Trophoblast cell (in vitro differentiated cells and primary cell): ENCODE results near the gene AAGAB.

Experiments used
- DNase-seq, 2 donors: peaks; one replicate each; pipeline ENCODE4 v3.0.0-alpha.2; 2016
- H2AFZ ChIP-seq: 2 replicates; pipeline ENCODE4 v1.6.1; 2013; ENCODE audit warnings: low read length, moderate library complexity, mild to moderate bottlenecking; ENCODE audit not compliant: insufficient read depth, poor library complexity
- H2AK5ac ChIP-seq: 2 replicates; pipeline ENCODE4 v1.6.1; 2013; ENCODE audit warnings: mild to moderate bottlenecking, low read length
- H2BK120ac ChIP-seq: 2 replicates; pipeline ENCODE4 v1.6.1; 2013; ENCODE audit warnings: low read length, mild to moderate bottlenecking, moderate library complexity; ENCODE audit not compliant: insufficient read depth, poor library complexity
- H2BK12ac ChIP-seq: 2 replicates; pipeline ENCODE4 v1.6.1; 2013; ENCODE audit warnings: mild to moderate bottlenecking, low read length, moderate library complexity
- H2BK5ac ChIP-seq: 2 replicates; pipeline ENCODE4 v1.6.1; 2013; ENCODE audit warnings: low read length, low read depth, moderate library complexity, mild to moderate bottlenecking; ENCODE audit not compliant: poor library complexity
- H3K14ac ChIP-seq: 2 replicates; pipeline ENCODE4 v1.6.1; 2013; ENCODE audit warnings: mild to moderate bottlenecking, low read length
- H3K18ac ChIP-seq: 2 replicates; pipeline ENCODE4 v1.6.1; 2013; ENCODE audit warnings: mild to moderate bottlenecking, low read length
- H3K23ac ChIP-seq: 2 replicates; pipeline ENCODE4 v1.6.1; 2013; ENCODE audit warnings: low read length
- H3K27ac ChIP-seq: 2 replicates; pipeline ENCODE4 v1.5.1; 2013; ENCODE audit warnings: low read depth, mild to moderate bottlenecking, inconsistent platforms, low read length, moderate library complexity
- H3K27me3 ChIP-seq: 2 replicates; pipeline ENCODE4 v1.6.1; 2013; ENCODE audit warnings: inconsistent platforms, mild to moderate bottlenecking, low read length, moderate library complexity; ENCODE audit not compliant: insufficient read depth
- H3K36me3 ChIP-seq, 2 experiments: 1 replicate in 1 of 2; 2 replicates in 1 of 2; pipeline ENCODE4 v1.6.1; 2013; ENCODE audit warnings: low read length in 2 of 2, mild to moderate bottlenecking in 2 of 2, moderate library complexity in 1 of 2; ENCODE audit not compliant: insufficient read depth in 2 of 2, control insufficient read depth in 1 of 2
- H3K4ac ChIP-seq: 2 replicates; pipeline ENCODE4 v1.6.1; 2013; ENCODE audit warnings: low read depth, mild to moderate bottlenecking, low read length, moderate library complexity
- H3K4me1 ChIP-seq, 2 experiments: 1 replicate in 1 of 2; 2 replicates in 1 of 2; pipeline ENCODE4 v1.6.1; 2013; ENCODE audit warnings: low read length in 2 of 2, mild to moderate bottlenecking in 2 of 2, moderate library complexity in 1 of 2; ENCODE audit not compliant: insufficient read depth in 2 of 2, control insufficient read depth in 1 of 2
- H3K4me2 ChIP-seq: 2 replicates; pipeline ENCODE4 v1.6.1; 2013; ENCODE audit warnings: inconsistent platforms, mild to moderate bottlenecking, low read length, moderate library complexity
- H3K4me3 ChIP-seq: 2 replicates; pipeline ENCODE4 v1.5.1; 2013; ENCODE audit warnings: mild to moderate bottlenecking, low read depth, low read length, inconsistent platforms
- H3K79me1 ChIP-seq: one replicate; pipeline ENCODE4 v1.6.1; 2013; ENCODE audit warnings: low read length
- H3K79me2 ChIP-seq: 2 replicates; pipeline ENCODE4 v1.6.1; 2013; ENCODE audit warnings: low read length, mild to moderate bottlenecking; ENCODE audit not compliant: control insufficient read depth, insufficient read depth, poor library complexity
- H3K9ac ChIP-seq: 2 replicates; pipeline ENCODE4 v1.6.1; 2013; ENCODE audit warnings: mild to moderate bottlenecking, low read length
- H3K9me3 ChIP-seq: 2 replicates; pipeline ENCODE4 v1.6.1; 2013; ENCODE audit warnings: low read depth, mild to moderate bottlenecking, control low read depth, inconsistent platforms, low read length; ENCODE audit not compliant: insufficient read depth
- H4K12ac ChIP-seq: 2 replicates; pipeline ENCODE4 v1.6.1; 2013; ENCODE audit warnings: low read depth, mild to moderate bottlenecking, low read length, moderate library complexity
- H4K8ac ChIP-seq: 2 replicates; pipeline ENCODE4 v1.6.1; 2013; ENCODE audit warnings: low read depth, mild to moderate bottlenecking, low read length, moderate library complexity
- H4K91ac ChIP-seq: one replicate; pipeline ENCODE4 v1.6.1; 2013; ENCODE audit warnings: low read depth, mild to moderate bottlenecking, low read length, moderate library complexity
- WGBS: extraction: QIAGEN DNeasy Blood & Tissue Kit; methylation state at CpG from one replicate; pipeline ENCODE4 v1.1.7; 2013; ENCODE audit warnings: missing lambda C conversion rate; ENCODE audit not compliant: insufficient read length, insufficient coverage; ENCODE audit errors: extremely low coverage; 5-methylcytosine and 5-hydroxymethylcytosine counted together

AAGAB gene

GRCh38 chr15:67188551-67189218 lies 65.8 kb downstream of the AAGAB start:
- Histone ChIP-seq H4K91ac (no peak overlapping the region), H3K4me2 (no peak overlapping the region), H3K14ac (no peak overlapping the region), H2BK5ac (no peak overlapping the region), H4K8ac (no peak overlapping the region), H3K36me3 (peaks cover 66 to 76% of the 10 kb centered on the region in 2 experiments), H2BK12ac (no peak overlapping the region), H3K4me1 (peaks cover 2 to 4% of the 10 kb centered on the region in 2 experiments), H2AK5ac (no peak overlapping the region), H2BK120ac (no peak overlapping the region), H3K27ac (no peak overlapping the region), H3K9me3 (peaks cover 4% of the 10 kb centered on the region), H3K79me2 (no peaks in the 10 kb centered on the region), H2AFZ (no peak overlapping the region), H3K4me3 (no peak overlapping the region), H3K18ac (no peak overlapping the region), H3K27me3 (no peaks in the 10 kb centered on the region), H3K4ac (no peak overlapping the region), H4K12ac (no peak overlapping the region), H3K79me1 (peaks cover 1% of the 10 kb centered on the region), H3K23ac (no peak overlapping the region), H3K9ac (no peak overlapping the region)
- DNase-seq: no peak
- no CpG with 5 or more reads among the region's 8 CpGs for WGBS

- Histone ChIP-seq H3K4ac (no peak overlapping the region), H3K27ac (no peak overlapping the region), H3K4me2 (no peak overlapping the region), H3K23ac (no peak overlapping the region), H3K14ac (no peak overlapping the region), H2AFZ (no peak overlapping the region), H2AK5ac (no peak overlapping the region), H3K79me2 (no peaks in the 10 kb centered on the region), H2BK5ac (no peak overlapping the region), H2BK120ac (no peak overlapping the region), H4K8ac (no peak overlapping the region), H3K36me3 (peaks cover 65 to 75% of the 10 kb centered on the region in 2 experiments), H3K18ac (no peak overlapping the region), H2BK12ac (no peak overlapping the region), H4K12ac (no peak overlapping the region), H3K27me3 (no peaks in the 10 kb centered on the region), H3K4me1 (no peaks in the 10 kb centered on the region), H3K4me3 (no peak overlapping the region), H3K79me1 (no peaks in the 10 kb centered on the region), H3K9ac (no peak overlapping the region), H4K91ac (no peak overlapping the region), H3K9me3 (peaks cover 4% of the 10 kb centered on the region)
- no peak for DNase-seq
- no CpG with 5 or more reads among the region's 12 CpGs for WGBS
Measured at GRCh38 chr15:67187351-67187854, 67.1 kb downstream of the AAGAB start.

DNA sequence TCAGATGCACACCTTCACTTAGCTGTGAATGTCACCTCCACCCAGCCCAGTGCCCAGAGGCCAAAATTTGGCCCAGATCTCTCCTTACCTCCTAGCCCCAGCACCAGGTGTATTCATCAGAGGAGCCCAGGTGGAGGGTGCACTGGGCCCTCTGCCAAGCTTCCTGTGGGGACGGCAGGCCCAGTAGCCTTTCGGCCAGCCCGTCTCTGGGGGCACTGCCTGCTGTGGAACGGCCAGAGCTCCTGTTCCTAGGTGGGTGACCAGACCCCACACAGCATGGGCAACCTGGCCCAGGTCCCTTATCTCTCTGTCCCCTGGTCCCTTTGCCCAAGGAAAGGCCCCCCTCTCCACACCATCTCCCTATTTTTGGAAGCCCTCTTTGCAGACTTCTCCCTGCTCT lies 67.8 kb downstream of the AAGAB start:
- H3K27me3 ChIP-seq: no peaks in the 10 kb centered on the region
- no peak overlapping the region for H3K9ac ChIP-seq
- no peak overlapping the region for H2AFZ ChIP-seq
- H2BK120ac ChIP-seq: no peak overlapping the region
- no peak overlapping the region for H3K4me3 ChIP-seq
- H3K79me1 ChIP-seq: no peaks in the 10 kb centered on the region
- no peak overlapping the region for H4K91ac ChIP-seq
- H3K18ac ChIP-seq: no peak overlapping the region
- no peak overlapping the region for H2AK5ac ChIP-seq
- no peak overlapping the region for H3K27ac ChIP-seq
- peaks cover 63 to 74% of the 10 kb centered on the region in 2 experiments for H3K36me3 ChIP-seq
- H3K14ac ChIP-seq: no peak overlapping the region
- H2BK12ac ChIP-seq: no peak overlapping the region
- H3K4ac ChIP-seq: no peak overlapping the region
- no peak overlapping the region for H2BK5ac ChIP-seq
- no peak for DNase-seq
- no peak overlapping the region for H4K8ac ChIP-seq
- no CpG with 5 or more reads among the region's 4 CpGs for WGBS
- peaks cover 2% of the 10 kb centered on the region for H3K9me3 ChIP-seq
- no peaks in the 10 kb centered on the region for H3K79me2 ChIP-seq
- no peaks in the 10 kb centered on the region for H3K4me1 ChIP-seq
- H4K12ac ChIP-seq: no peak overlapping the region
- no peak overlapping the region for H3K23ac ChIP-seq
- no peak overlapping the region for H3K4me2 ChIP-seq

DNA sequence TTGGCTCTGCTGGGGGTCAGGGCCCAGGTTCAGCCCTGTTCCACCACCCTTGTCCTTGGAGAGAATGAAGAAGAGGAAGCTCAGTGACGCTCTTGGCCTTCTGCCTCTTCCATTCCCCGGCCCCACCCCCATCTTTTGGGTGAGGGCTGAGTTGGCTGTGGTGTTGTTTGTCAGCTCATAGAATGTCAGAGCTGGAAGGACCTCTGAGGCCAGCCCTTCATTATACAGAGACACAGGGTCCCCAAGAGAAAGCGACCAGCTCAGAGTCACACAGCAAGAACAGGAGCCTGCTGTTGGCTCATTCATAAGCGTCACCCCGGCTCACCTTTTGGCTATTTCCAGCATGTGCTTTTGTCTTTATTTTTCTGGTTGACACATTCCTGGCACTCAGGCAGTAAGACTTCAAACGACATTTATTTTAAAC lies 68.2 kb downstream of the AAGAB start:
- H2AK5ac ChIP-seq: no peak overlapping the region
- no peaks in the 10 kb centered on the region for H3K79me2 ChIP-seq
- no peak overlapping the region for H3K27ac ChIP-seq
- no peak overlapping the region for H4K91ac ChIP-seq
- no peak overlapping the region for H2BK5ac ChIP-seq
- H3K4me3 ChIP-seq: no peak overlapping the region
- H2BK12ac ChIP-seq: no peak overlapping the region
- H3K4me1 ChIP-seq: no peaks in the 10 kb centered on the region
- no peak overlapping the region for H4K8ac ChIP-seq
- H3K9me3 ChIP-seq: peaks cover 2% of the 10 kb centered on the region
- H2BK120ac ChIP-seq: no peak overlapping the region
- H3K18ac ChIP-seq: no peak overlapping the region
- no CpG with 5 or more reads among the region's 6 CpGs for WGBS
- peaks cover 65 to 73% of the 10 kb centered on the region in 2 experiments for H3K36me3 ChIP-seq
- no peak overlapping the region for H3K9ac ChIP-seq
- no peak overlapping the region for H3K4me2 ChIP-seq
- H3K4ac ChIP-seq: no peak overlapping the region
- H4K12ac ChIP-seq: no peak overlapping the region
- H3K23ac ChIP-seq: no peak overlapping the region
- no peak overlapping the region for H2AFZ ChIP-seq
- DNase-seq: no peak
- no peak overlapping the region for H3K14ac ChIP-seq
- no peaks in the 10 kb centered on the region for H3K79me1 ChIP-seq
- no peaks in the 10 kb centered on the region for H3K27me3 ChIP-seq
